GM21515 (cell line): ENCODE measurements around the gene CPSF6.
A peak's percentile ranks its signal among the peaks of the same experiment; 100 is the strongest.
"Not testable (repeated sequence)": the region's sequence is repeated elsewhere in the genome, so short reads cannot be mapped to it uniquely, and the experiment has no call there.

Source experiments
- ATAC-seq: cut with Tn5 transposase; IDR thresholded peaks from one replicate; pipeline ENCODE4 v1.9.1; 2021; ENCODE audit not compliant: unreplicated experiment

CPSF6 gene, protein sequence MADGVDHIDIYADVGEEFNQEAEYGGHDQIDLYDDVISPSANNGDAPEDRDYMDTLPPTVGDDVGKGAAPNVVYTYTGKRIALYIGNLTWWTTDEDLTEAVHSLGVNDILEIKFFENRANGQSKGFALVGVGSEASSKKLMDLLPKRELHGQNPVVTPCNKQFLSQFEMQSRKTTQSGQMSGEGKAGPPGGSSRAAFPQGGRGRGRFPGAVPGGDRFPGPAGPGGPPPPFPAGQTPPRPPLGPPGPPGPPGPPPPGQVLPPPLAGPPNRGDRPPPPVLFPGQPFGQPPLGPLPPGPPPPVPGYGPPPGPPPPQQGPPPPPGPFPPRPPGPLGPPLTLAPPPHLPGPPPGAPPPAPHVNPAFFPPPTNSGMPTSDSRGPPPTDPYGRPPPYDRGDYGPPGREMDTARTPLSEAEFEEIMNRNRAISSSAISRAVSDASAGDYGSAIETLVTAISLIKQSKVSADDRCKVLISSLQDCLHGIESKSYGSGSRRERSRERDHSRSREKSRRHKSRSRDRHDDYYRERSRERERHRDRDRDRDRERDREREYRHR

DNA sequence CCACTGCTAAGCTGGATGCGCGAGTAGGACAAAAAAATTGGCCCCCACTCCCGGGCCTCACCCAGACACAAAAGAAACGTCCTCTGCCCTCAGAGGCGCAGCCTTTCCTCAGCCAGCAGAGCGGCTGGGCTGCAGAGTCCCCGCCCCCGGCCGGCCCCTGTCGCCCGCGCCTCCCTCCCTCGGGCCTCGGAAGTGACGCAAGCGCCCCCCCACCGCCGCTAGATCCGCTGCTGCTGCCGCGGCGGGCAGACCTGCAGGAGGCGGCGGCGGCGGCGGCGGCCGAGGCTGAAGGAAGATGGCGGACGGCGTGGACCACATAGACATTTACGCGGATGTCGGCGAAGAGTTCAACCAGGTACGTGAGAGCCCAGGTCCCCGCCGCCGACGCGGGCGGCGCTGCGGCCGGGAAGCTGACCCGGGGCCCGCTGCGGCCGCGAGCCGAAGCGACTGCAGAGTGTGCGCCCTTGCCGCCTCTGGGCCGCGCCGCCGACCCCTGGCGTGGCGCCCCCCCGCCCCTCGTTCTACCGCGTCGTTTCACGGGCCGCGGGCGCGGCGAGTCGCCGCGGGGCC lies at the start of gene CPSF6:
Gene CPSF6, plus strand, starts transcription at position 218 of the 570 bp plus-strand sequence. Its CDS starts 78 bp downstream, at position 296.
- ATAC-seq, result peak; percentile 89

DNA sequence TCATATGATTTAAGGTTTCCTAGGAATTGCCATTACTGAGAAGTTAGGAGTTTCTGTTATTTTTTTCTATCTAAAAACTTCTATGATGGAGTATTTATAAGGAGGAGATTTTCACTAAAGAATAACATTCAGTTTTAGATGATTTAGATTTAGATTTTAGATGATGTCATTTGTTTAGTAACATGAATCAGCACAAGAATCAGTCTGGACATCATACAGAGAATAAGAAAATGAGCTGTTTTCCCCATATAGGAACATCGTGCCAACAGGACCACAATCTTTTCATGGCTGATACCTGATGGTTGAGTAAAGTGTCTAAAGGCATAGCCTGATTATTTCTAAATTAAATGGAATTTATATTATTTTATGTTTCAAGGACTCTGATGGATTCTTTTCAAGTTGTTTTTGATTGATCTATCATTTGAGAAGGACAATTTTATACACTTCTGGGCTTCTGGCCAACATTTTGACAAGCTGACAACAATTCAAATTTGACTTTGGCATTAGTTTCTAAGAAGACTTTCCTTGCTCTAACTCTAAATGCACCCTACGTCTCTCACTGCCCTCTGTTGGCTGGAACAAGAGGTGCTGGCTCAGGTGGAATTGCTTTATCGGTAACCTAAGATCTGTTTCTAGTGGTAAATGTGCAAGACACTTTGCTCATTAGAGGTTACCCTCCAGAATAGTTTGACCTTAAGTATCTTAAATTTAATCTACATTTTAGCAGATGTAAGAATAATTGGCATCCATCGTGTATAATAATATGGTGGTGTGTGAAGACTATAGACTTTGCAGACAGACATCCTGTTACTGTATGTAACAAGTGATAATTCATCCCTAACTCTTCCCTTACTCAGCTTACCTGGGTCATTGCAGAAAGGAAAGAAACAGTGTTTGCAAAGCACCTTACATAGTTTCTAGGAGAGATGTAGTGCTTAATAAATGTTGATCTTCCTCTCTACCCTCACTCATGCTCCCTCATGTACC lies 42.8 kb upstream of the CPSF6 start:
- no peak for ATAC-seq

GRCh38 chr12:69199976-69200375 lies 39.4 kb upstream of the CPSF6 start:
- not testable (repeated sequence) for ATAC-seq

DNA sequence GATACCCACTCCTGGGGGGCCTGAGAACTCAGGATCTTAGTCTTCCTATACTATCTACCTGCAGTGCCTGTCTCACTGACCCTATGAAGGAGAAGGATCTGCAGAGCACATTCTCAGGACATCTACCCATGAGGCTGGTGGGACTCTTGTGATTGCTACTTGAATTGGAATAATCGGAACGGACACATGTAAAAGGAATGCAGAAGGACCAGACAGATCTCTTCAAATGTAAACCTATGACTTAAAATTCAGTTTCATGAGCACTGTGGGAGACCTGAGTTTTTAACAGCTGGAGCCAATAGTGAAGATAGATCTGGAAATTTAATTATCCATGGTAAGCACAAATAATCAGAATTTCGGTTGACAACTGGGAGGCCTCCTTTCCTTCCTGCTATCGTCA lies 35.2 kb upstream of the CPSF6 start:
- no peak for ATAC-seq

DNA sequence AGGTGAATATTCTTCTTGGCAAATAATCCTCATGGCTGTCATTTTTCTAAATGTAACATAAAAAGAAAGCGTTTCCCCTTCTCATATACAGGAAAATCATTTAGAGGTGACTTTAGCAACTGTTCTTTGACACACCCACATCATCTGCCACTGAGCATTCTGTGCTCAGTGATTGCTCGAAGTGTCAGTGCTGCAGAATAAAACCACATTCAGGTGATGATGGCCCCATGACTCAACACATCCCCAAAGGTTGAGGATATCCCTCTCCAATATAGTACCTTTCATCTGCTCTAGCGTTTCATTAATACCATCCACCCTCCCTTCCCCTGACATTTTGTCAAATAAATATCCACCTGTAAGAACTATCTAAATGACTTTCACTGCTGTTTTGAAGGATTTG lies 28.7 kb upstream of the CPSF6 start:
- ATAC-seq, result no peak

DNA sequence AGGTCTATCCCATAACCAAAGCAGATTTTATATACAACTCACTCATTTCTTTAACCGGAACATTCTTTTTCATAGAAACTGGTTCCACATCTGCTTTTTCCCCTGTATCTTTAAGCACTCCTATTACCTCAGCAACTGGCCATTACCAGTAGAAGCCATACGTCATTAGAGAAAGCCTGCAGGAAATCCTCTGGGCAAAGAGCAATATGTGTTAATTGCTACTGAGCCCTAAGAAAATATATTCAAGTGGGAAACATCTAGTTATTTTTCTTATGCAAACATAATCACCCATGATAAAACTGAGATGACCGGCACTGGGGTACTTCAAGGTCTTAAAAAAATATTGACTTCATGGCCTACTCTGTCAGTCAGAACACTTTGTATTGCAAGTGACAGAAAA lies 28.2 kb upstream of the CPSF6 start:
- no peak for ATAC-seq

DNA sequence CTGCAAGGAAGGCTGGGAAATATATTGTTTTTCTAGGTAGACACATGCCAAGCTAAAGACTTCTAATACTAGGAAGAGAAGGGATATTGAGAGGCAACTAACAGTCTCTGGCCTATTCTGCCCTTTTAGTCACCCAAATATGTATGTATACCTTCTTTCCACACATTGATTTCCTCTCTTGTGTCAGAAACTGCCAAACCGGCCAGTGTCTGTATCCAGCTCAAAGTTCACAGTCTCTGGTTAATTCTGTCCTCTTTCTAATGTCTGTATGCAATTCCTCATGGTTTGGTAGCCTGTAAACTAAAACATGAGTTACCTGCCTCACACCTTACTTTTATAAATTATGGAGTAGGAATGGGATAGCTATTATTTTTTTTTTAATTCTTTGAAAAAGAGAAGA lies 25.2 kb upstream of the CPSF6 start:
- no peak for ATAC-seq

DNA sequence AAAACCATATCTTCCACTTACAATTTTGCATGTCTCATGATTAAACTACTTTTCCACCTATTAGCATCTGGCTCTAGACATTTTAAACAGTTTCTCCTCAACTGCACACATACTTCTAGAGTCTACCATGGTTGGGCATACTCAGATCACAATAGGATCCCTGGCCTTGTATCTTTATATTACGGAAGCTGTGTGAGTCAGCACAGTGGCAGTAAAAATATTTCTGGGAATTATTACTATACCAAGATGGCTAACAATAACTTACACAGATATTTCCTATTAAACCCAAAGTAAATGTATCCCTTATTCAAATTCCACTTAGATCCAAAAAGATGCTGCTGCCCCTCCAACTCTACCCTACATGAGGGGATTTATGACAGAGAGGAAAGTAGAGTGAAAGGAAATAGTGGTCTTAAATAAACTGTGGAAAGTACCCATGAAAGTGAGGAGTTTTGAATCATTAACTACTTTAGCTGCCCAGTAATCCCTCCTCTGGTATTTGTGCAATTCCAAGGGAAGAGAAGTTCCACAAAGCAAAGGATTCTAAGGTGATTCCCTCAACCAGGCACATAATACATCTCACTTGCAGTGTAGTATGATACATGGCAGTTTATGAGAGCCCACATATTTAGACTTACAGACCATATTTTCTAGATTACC lies 14.0 kb upstream of the CPSF6 start:
- no peak for ATAC-seq

DNA sequence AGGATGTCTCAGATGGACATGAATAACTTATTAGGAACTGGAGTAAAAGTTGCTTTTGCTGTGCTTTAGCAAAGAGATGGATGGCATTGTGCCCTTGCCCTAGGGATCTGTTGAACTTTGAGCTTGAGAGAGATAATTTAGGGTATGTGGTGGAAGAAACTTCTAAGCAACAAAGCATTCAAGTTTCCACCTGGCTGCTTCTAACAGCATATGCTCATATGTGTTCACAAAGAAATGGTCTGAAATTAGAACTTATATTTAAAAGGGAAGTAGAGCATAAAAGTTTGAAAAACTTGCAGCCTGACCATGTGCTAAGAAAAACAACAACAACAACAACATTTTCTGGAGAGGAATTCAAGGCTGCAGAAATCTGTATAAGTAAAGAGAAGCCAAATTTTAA lies 7.9 kb upstream of the CPSF6 start:
- no peak for ATAC-seq

DNA sequence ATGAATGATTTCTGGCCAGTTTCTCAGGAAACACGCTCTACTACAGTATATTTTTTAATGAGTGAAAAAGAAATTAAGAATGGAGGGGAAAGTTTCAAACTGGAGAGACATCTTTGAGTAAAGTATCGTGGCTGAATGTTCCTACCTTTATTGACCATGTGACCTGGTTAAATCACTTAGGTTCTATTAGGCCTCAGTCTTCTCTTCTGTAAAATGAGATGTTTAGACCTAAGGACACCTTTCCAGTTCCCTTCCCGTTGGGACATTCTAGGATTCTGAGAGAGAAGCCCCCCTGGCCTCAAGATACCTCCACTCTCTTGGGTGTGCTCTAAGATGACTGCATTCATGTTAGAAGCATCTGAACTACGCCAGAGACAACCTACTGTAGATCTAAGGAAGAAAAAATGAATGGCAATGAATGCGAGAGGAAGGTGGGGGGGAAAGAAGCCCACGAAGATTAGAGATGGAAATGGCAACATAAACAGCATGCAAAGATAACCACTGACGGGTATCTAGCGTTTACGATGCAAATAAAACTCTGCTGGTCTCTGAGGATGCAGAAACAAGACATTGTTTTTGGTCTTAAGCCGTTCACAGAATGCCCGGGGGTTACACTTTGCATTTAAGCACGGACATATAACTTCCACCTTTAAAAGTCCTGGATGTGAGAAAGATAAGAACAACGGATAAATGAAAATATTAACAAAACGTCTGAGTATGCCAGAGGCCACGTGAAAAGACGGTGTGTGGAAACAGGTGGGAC lies 599 bp upstream of the CPSF6 start:
- peak; percentile 1 for ATAC-seq

GRCh38 chr12:69239922-69240630 lies 707 bp downstream of the CPSF6 start:
- ATAC-seq, result peak; percentile 38

GRCh38 chr12:69240631-69240995 lies 1.2 kb downstream of the CPSF6 start:
- no peak for ATAC-seq

DNA sequence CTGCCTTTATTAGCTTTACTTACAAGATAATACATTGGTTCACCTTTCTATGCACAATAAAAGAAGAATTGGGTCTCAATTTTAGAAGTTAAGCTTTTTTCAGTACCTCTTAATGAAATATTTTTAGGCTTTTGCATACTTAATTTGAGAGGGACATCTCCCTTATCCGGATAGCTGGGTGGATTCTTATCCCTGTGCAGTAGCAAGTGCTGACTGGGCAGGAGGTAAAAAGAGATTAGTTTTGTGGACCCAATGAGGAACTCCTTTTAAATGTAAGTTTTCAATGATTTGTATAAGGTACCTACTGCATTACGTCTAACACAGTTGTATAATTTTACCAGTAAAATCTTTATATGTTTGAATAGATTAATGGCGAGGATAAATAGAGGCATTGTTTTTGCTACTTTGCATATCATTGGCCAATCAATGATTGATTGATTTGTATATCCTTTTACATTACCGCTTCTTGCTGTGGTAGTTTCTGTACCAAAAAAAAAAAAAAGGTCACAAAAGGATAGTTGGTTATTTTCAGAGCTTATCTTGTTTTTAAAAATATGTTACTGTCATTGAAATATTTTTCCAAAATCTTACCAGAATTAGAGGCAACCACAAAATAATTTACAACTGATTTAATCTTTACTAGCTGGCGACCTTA lies 2.2 kb downstream of the CPSF6 start:
- ATAC-seq, result no peak

DNA sequence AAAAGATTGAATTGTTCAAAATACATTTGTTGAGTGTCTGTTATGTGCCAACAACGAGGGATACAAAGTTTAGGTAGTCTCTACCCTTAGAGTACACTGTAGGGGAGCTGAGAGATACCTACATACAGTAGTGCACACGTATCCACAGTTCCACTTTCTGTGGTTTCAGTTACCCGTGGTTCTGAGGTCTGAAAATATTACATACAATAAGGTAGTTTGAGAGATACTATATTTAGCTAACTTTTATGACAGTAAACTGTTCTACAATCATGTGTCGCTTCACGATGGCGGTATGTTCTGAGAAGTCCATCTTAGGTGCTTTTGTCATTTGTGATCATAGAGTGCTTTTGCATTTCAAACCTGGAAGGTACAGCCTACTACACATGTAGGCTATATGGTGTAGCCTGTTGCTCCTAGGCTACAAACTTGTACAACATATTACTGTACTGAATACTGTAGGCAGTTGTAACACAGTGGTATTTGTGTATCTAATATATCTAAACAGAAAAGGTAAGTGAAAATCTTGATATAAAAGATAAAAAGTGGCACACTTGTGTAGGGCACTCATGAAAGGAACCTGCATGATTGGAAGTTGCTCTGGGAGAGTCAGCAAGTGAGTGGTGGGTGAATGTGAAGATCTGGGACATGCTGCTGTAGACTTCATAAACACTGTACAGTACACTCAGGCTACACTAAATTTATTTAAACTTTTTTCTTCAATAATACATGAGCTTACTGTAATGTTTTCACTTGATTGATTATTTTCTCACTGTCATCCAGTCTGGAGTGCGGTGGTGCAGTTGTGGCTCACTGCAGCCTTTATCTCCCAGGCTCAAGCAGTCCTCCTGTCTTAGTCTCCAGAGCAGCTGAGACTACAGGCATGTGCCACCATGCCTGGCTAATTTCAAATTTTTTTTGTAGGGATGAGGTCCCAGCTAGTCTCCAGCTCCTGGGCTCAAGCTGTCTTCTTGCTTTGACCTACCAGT lies 4.0 kb downstream of the CPSF6 start:
- ATAC-seq, result peak; percentile 51

- ATAC-seq, result no peak
These were observed 8.1 kb downstream of the CPSF6 start for GRCh38 chr12:69247268-69248018.

DNA sequence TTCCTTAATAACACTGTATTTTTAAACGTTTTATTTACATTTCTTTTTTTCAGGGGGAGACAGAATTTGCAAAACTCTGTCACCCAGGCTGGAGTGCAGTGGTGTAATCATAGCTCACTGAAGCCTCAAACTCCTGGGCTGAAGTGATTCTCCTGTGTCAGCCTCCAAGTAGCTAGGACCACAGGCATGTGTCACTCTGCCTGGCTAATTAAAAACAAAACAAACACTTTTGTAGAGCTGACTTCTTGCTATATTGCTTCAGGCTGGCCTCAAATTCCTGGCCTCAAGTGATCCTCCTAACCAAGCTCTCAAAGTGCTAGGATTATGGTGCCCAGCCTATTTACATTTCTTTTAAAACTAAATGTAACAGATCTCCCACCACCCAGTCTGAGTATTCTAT lies 12.7 kb downstream of the CPSF6 start:
- ATAC-seq, result no peak

DNA sequence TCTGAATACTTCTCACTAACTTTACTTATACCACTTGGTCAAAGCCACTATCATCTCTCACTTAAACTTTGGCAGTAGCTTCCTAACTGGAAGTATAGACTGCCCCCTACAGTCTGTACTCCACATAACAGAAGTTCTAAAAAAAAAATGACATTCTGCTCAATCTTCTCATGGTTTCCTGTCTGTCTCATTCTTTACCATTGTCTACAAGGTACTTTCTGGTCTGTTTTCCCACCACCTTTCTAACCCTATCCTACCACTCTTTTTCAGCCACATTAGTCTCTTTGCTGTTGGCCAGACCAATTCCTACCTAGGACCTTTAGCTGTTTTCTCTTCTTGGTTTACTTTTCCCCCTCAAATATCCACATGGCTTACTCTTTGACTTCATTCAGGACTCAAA lies 14.7 kb downstream of the CPSF6 start:
- peak; percentile 72 for ATAC-seq
